HepG2 (cell line): Measurements from ENCODE around the gene FN1. TPM values are rescaled to one million over a fixed set of nuclear protein-coding genes. Genes with fewer than 3 reads are reported as not detected.

Experiments used
- AGO2 ChIP-seq: fragments of 200-400 bp; formaldehyde crosslinking; optimal IDR thresholded peaks from 2 replicates; pipeline ENCODE3; 2017; ENCODE audit warnings: mild to moderate bottlenecking, low read depth, low read length, moderate library complexity
- ARHGAP35 ChIP-seq: sonication (generic); formaldehyde crosslinking; IDR thresholded peaks from 2 replicates; pipeline ENCODE4 v1.9.0; 2022; ENCODE audit warnings: mild to moderate bottlenecking, inconsistent platforms, moderate library complexity, missing genetic modification reagents, borderline replicate concordance
- CCAR2 ChIP-seq: fragments of 200-400 bp; formaldehyde crosslinking; optimal IDR thresholded peaks from 2 replicates; pipeline ENCODE3; 2018; ENCODE audit warnings: low read depth, mild to moderate bottlenecking, low read length, moderate library complexity
- GFI1 ChIP-seq: sonication (generic); formaldehyde crosslinking; IDR thresholded peaks from 2 replicates; pipeline ENCODE4 v1.5.0; 2020; ENCODE audit warnings: missing genetic modification reagents, mild to moderate bottlenecking, borderline replicate concordance
- HHEX ChIP-seq: IDR thresholded peaks from 2 replicates; pipeline ENCODE4 v1.6.1; 2016; ENCODE audit warnings: control low read depth
- MAFF ChIP-seq: IDR thresholded peaks from 2 replicates; pipeline ENCODE4 v1.6.1; 2011; ENCODE audit warnings: low read depth, low read length, improper control_type of control experiment
- NFIC ChIP-seq: IDR thresholded peaks from 2 replicates; pipeline ENCODE4 v1.6.1; 2012; ENCODE audit warnings: mild to moderate bottlenecking, low read length, inconsistent platforms
- SMC3 ChIP-seq: IDR thresholded peaks from 2 replicates; pipeline ENCODE4 v1.6.1; 2011; ENCODE audit warnings: low read length, improper control_type of control experiment
- TAF15 ChIP-seq: fragments of 200-400 bp; formaldehyde crosslinking; IDR thresholded peaks from one replicate; pipeline ENCODE4 v1.6.1; 2018; ENCODE audit warnings: mild to moderate bottlenecking, low read depth, low read length; ENCODE audit not compliant: poor library complexity, severe bottlenecking
- TCF7L2 ChIP-seq: IDR thresholded peaks from 2 replicates; pipeline ENCODE4 v1.6.1; 2011; ENCODE audit warnings: mild to moderate bottlenecking, low read depth, low read length, moderate library complexity
- TSC22D2 ChIP-seq: sonication (generic); formaldehyde crosslinking; IDR thresholded peaks from 2 replicates; pipeline ENCODE4 v1.5.1; 2020; ENCODE audit warnings: missing genetic modification reagents, mild to moderate bottlenecking, borderline replicate concordance
- ZNF432 ChIP-seq: sonication (generic); formaldehyde crosslinking; IDR thresholded peaks from 2 replicates; pipeline ENCODE4 v1.5.0; 2020; ENCODE audit warnings: missing genetic modification reagents, mild to moderate bottlenecking, borderline replicate concordance
- ZNF652 ChIP-seq: IDR thresholded peaks from 2 replicates; pipeline ENCODE4 v1.6.1; 2016; ENCODE audit warnings: low read depth, borderline replicate concordance
- polyA plus RNA-seq, 8 experiments: library from polyadenylated mRNA; depleted of rRNA in 3 of 8; stranded (reverse) in 7 of 8; unstranded in 1 of 8; fragments of >200 nt; fragmentation: Illumina TruSeq in 4 of 8; extraction: Trizol in 4 of 8; gene quantifications; 2 replicates each; pipeline versions ENCODE4 v1.2.1 to v1.2.3, GENCODE V29; 2011 to 2016; ENCODE audit warnings: low read depth in 4 of 8, missing spikeins in 1 of 8, mixed read lengths in 1 of 8; ENCODE audit not compliant: insufficient read depth in 1 of 8
- total RNA-seq, 5 experiments: library from RNA; depleted of rRNA; stranded (reverse); fragments of >200 nt; fragmentation: Illumina TruSeq; extraction: Trizol; gene quantifications; 2 replicates each; pipeline ENCODE4 v1.2.3, GENCODE V29; 2016; ENCODE audit warnings: low read depth in 1 of 5
- TF ChIP-seq, protein P1 (sequence below): sonication (generic); formaldehyde crosslinking; IDR thresholded peaks from 2 replicates; pipeline ENCODE4 v1.4.0; 2020; ENCODE audit warnings: missing genetic modification reagents
- TF ChIP-seq, protein P2 (sequence below): sonication (generic); formaldehyde crosslinking; IDR thresholded peaks from 2 replicates; pipeline ENCODE4 v1.5.0; 2020; ENCODE audit warnings: missing genetic modification reagents
- TF ChIP-seq, protein P3 (sequence below): sonication (generic); formaldehyde crosslinking; IDR thresholded peaks from 2 replicates; pipeline ENCODE4 v1.5.0; 2020; ENCODE audit warnings: missing genetic modification reagents
- TF ChIP-seq, protein P4 (sequence below): sonication (generic); formaldehyde crosslinking; IDR thresholded peaks from 2 replicates; pipeline ENCODE4 v1.8.1; 2023; ENCODE audit warnings: mild to moderate bottlenecking, missing genetic modification reagents, borderline replicate concordance
- TF ChIP-seq, protein P5 (sequence below): sonication (generic); formaldehyde crosslinking; IDR thresholded peaks from 2 replicates; pipeline ENCODE4 v1.4.0; 2020; ENCODE audit warnings: mild to moderate bottlenecking, missing genetic modification reagents, borderline replicate concordance

FN1 gene
- total and polyA plus RNA-seq, 2 of the 13 experiments (the other 11 are each of a cell fraction or from before 2014, with no cell fraction given) = 1,847 to 6,471 TPM

DNA sequence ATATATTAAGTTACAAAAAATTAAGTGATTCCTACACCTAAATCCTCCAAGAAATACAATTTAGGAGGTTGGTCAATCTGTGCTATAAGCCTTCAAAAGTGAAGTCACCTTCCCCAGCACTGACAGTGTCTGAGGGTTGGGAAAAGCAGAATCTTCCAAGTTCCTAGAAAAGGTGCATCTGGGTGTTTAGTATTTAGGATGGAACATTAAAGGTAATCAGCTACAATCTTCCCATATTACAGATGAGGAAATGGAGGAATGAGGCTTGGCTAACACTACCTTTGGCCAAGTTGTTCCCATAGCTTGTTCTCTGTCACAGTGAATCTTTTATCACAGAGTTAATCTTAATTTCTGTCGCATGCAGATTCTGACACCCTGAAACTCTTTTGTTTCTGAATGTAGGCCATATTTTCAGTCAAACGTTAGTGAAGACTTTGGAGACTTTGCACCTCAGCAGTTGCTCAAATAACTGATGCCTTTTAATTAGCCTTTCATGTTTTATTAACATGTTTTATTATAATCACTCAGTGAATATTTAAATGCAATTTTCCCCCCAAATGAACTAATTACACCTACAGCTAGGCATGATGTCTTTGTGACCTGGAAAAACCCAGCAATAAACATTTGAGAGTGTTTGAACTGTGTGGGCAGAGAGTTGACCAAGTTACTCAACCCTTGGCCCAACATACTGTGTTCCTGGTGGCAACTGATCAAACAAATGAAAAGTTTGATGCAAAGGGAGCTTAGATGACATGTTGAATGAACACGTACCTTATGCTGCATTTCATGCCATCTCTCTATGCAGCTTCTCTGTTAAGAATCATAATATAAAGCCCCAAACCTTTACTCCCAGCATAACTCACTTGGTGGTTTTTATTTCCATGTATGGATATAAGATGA, 17.6 kb downstream of the FN1 start (continued):
- TF ChIP-seq SMC3 (no peak), CCAR2 (no peak), NFIC (peak; percentile 81), MAFF (no peak), GFI1 (no peak), TAF15 (no peak), TCF7L2 (no peak), ZNF652 (CRISPR knock-in tag) (0 out of 2 replicates have a peak, but pooled peaks have one; percentile 19), ZNF432 (CRISPR knock-in tag) (no peak), TSC22D2 (CRISPR knock-in tag) (no peak), AGO2 (no peak), HHEX (CRISPR knock-in tag) (0 out of 2 replicates have a peak, but pooled peaks have one; percentile 36), ARHGAP35 (CRISPR knock-in tag) (no peak)
- TF ChIP-seq, protein P1, sequence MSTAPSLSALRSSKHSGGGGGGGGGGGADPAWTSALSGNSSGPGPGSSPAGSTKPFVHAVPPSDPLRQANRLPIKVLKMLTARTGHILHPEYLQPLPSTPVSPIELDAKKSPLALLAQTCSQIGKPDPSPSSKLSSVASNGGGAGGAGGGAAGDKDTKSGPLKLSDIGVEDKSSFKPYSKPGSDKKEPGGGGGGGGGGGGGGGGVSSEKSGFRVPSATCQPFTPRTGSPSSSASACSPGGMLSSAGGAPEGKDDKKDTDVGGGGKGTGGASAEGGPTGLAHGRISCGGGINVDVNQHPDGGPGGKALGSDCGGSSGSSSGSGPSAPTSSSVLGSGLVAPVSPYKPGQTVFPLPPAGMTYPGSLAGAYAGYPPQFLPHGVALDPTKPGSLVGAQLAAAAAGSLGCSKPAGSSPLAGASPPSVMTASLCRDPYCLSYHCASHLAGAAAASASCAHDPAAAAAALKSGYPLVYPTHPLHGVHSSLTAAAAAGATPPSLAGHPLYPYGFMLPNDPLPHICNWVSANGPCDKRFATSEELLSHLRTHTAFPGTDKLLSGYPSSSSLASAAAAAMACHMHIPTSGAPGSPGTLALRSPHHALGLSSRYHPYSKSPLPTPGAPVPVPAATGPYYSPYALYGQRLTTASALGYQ (CRISPR knock-in tag) = 0 out of 2 replicates have a peak, but pooled peaks have one; percentile 49
- TF ChIP-seq, protein P2, sequence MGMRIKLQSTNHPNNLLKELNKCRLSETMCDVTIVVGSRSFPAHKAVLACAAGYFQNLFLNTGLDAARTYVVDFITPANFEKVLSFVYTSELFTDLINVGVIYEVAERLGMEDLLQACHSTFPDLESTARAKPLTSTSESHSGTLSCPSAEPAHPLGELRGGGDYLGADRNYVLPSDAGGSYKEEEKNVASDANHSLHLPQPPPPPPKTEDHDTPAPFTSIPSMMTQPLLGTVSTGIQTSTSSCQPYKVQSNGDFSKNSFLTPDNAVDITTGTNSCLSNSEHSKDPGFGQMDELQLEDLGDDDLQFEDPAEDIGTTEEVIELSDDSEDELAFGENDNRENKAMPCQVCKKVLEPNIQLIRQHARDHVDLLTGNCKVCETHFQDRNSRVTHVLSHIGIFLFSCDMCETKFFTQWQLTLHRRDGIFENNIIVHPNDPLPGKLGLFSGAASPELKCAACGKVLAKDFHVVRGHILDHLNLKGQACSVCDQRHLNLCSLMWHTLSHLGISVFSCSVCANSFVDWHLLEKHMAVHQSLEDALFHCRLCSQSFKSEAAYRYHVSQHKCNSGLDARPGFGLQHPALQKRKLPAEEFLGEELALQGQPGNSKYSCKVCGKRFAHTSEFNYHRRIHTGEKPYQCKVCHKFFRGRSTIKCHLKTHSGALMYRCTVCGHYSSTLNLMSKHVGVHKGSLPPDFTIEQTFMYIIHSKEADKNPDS (CRISPR knock-in tag) = no peak
- TF ChIP-seq, protein P3, sequence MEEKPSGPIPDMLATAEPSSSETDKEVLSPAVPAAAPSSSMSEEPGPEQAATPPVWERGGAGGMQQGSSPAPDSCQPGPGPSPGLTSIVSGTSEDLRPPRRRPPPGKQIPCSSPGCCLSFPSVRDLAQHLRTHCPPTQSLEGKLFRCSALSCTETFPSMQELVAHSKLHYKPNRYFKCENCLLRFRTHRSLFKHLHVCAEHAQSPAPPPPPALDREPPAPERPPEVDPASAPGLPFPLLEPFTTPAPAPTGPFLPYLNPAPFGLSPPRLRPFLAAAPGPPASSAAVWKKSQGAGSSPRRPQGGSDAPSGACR (CRISPR knock-in tag) = 0 out of 2 replicates have a peak, but pooled peaks have one; percentile 23
- TF ChIP-seq, protein P4, sequence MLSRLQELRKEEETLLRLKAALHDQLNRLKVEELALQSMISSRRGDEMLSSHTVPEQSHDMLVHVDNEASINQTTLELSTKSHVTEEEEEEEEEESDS (CRISPR knock-in tag) = no peak
- TF ChIP-seq, protein P5, sequence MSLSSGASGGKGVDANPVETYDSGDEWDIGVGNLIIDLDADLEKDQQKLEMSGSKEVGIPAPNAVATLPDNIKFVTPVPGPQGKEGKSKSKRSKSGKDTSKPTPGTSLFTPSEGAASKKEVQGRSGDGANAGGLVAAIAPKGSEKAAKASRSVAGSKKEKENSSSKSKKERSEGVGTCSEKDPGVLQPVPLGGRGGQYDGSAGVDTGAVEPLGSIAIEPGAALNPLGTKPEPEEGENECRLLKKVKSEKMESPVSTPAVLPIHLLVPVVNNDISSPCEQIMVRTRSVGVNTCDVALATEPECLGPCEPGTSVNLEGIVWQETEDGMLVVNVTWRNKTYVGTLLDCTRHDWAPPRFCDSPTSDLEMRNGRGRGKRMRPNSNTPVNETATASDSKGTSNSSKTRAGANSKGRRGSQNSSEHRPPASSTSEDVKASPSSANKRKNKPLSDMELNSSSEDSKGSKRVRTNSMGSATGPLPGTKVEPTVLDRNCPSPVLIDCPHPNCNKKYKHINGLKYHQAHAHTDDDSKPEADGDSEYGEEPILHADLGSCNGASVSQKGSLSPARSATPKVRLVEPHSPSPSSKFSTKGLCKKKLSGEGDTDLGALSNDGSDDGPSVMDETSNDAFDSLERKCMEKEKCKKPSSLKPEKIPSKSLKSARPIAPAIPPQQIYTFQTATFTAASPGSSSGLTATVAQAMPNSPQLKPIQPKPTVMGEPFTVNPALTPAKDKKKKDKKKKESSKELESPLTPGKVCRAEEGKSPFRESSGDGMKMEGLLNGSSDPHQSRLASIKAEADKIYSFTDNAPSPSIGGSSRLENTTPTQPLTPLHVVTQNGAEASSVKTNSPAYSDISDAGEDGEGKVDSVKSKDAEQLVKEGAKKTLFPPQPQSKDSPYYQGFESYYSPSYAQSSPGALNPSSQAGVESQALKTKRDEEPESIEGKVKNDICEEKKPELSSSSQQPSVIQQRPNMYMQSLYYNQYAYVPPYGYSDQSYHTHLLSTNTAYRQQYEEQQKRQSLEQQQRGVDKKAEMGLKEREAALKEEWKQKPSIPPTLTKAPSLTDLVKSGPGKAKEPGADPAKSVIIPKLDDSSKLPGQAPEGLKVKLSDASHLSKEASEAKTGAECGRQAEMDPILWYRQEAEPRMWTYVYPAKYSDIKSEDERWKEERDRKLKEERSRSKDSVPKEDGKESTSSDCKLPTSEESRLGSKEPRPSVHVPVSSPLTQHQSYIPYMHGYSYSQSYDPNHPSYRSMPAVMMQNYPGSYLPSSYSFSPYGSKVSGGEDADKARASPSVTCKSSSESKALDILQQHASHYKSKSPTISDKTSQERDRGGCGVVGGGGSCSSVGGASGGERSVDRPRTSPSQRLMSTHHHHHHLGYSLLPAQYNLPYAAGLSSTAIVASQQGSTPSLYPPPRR (CRISPR knock-in tag) = peak; percentile 64; the same call in 1 of the 2 replicates
